OCI-LY1 (cell line): ENCODE results near the gene CFAP74.

Source experiments
- H2AFZ ChIP-seq: fragments of 200-600 bp; sonication (generic), shearing (Covaris generic); 2 replicates; pipeline ENCODE4 v1.6.0; 2014; ENCODE audit warnings: antibody characterized with exemption, mild to moderate bottlenecking, low read length
- H3F3A ChIP-seq: fragments of 200-600 bp; sonication (generic), shearing (Covaris generic); 2 replicates; pipeline ENCODE4 v1.6.0; 2014; ENCODE audit warnings: mild to moderate bottlenecking, antibody characterized with exemption, low read length, moderate library complexity; ENCODE audit not compliant: insufficient read depth
- H3K27ac ChIP-seq: fragments of 200-600 bp; sonication (generic); 2 replicates; pipeline ENCODE4 v1.5.1; 2014; ENCODE audit warnings: low read length, mixed run types, mild to moderate bottlenecking, low read depth; ENCODE audit not compliant: poor library complexity, severe bottlenecking
- H3K27me3 ChIP-seq: fragments of 200-600 bp; sonication (generic); 2 replicates; pipeline ENCODE4 v1.6.0; 2014; ENCODE audit warnings: antibody characterized with exemption, mild to moderate bottlenecking, low read length, moderate library complexity; ENCODE audit not compliant: insufficient read depth
- H3K36me3 ChIP-seq: fragments of 200-600 bp; sonication (generic); 2 replicates; pipeline ENCODE4 v1.6.1; 2014; ENCODE audit warnings: mild to moderate bottlenecking, antibody characterized with exemption, low read length, moderate library complexity, mixed read lengths; ENCODE audit not compliant: insufficient read depth
- H3K4me1 ChIP-seq: fragments of 200-600 bp; sonication (generic); 2 replicates; pipeline ENCODE4 v1.5.1; 2014; ENCODE audit warnings: mild to moderate bottlenecking, low read length, moderate library complexity; ENCODE audit not compliant: insufficient read depth, severe bottlenecking
- H3K4me2 ChIP-seq: fragments of 200-600 bp; sonication (generic), shearing (Covaris generic); 2 replicates; pipeline ENCODE4 v1.6.1; 2014; ENCODE audit warnings: low read length
- H3K4me3 ChIP-seq: fragments of 200-600 bp; sonication (generic); 2 replicates; pipeline ENCODE4 v1.5.1; 2014; ENCODE audit warnings: low read length, low read depth, mild to moderate bottlenecking, mixed read lengths; ENCODE audit not compliant: poor library complexity, severe bottlenecking
- H3K79me2 ChIP-seq: fragments of 200-600 bp; shearing (Covaris generic); 2 replicates; pipeline ENCODE4 v1.6.1; 2016; ENCODE audit warnings: mixed run types, low read length, mixed read lengths; ENCODE audit not compliant: insufficient read depth
- H3K9ac ChIP-seq: fragments of 200-600 bp; sonication (generic), shearing (Covaris generic); 2 replicates; pipeline ENCODE4 v1.6.1; 2014; ENCODE audit warnings: mild to moderate bottlenecking, low read length, mixed read lengths
- H3K9me2 ChIP-seq: fragments of 200-600 bp; sonication (generic), shearing (Covaris generic); 2 replicates; pipeline ENCODE4 v1.6.1; 2014; ENCODE audit warnings: low read depth, mild to moderate bottlenecking, low read length, mixed read lengths
- H3K9me3 ChIP-seq: fragments of 200-600 bp; shearing (Covaris generic); 2 replicates; pipeline ENCODE4 v1.6.1; 2014; ENCODE audit warnings: low read length, mixed read lengths
- H4K20me1 ChIP-seq: fragments of 200-600 bp; sonication (generic), shearing (Covaris generic); 2 replicates; pipeline ENCODE4 v1.6.0; 2016; ENCODE audit warnings: mild to moderate bottlenecking, low read length; ENCODE audit not compliant: insufficient read depth
- CTCF ChIP-seq: fragments of 200-600 bp; sonication (generic), shearing (Covaris generic); IDR thresholded peaks from 2 replicates; pipeline ENCODE4 v1.5.1; 2017; ENCODE audit warnings: mild to moderate bottlenecking, antibody characterized with exemption, low read length, moderate library complexity, mixed read lengths
- EZH2 ChIP-seq: fragments of 200-600 bp; sonication (generic), shearing (Covaris generic); IDR thresholded peaks from 2 replicates; pipeline ENCODE4 v1.8.0; 2017; ENCODE audit warnings: borderline replicate concordance, mixed run types, mild to moderate bottlenecking, antibody characterized with exemption, low read length, moderate library complexity, mixed read lengths

Gene CFAP74

DNA sequence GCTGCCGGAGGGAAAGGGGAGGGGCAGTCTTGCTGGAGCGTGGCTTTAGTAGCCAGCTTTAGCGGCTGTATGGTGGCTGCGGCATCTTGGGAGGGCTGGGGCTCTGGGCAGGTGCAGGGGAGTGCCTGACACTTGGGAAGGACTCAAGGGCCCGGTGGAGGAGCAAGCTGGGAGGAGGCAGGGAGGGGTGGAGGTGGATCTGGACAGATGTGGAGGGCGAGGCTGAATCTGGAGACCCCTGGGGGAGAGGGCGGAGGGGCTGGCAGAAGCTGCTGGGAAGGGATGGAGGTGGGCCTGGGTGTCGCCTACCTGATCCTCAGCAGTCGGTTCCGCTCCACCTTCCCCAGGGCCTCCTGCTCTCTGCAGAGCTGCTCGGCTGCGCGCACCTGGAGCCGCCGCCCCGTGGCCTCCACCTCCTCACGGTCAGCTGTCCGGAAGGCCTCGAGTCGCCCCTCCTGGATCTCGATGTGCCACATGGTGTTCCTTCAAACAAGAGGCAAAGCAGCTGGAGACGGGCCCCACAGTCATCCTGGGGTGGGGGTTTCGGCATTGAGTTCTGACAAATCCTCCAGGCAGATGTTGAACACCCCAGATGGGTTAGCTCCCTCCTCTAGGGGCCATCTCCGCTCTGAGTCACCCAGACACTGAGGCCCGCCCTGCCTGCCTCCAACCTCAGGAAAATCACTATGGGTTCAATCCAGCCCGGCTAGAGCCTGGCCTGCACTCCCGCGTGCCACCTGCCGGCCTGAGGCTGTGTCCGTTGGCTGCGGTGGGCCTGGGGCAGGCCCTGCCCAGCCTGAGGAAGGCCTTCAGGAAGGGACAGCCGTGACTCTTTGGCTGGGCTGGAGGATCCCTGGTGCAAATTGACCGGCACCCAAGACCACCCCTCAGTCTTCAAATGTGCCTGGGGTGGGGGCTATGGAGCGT is 29.6 kb downstream of the CFAP74 start:
- Histone ChIP-seq H3K36me3 (no peaks in the 10 kb centered on the region), H3K27ac (no peak overlapping the region), H3K27me3 (no peaks in the 10 kb centered on the region), H3K79me2 (no peaks in the 10 kb centered on the region), H3K4me3 (no peak overlapping the region), H2AFZ (no peak overlapping the region), H3K9ac (no peak overlapping the region), H3K4me2 (no peak overlapping the region), H4K20me1 (no peaks in the 10 kb centered on the region), H3K9me3 (no peaks in the 10 kb centered on the region), H3K4me1 (no peaks in the 10 kb centered on the region), H3K9me2 (no peaks in the 10 kb centered on the region), H3F3A (no peaks in the 10 kb centered on the region)
- TF ChIP-seq EZH2 (no peak), CTCF (no peak)

DNA sequence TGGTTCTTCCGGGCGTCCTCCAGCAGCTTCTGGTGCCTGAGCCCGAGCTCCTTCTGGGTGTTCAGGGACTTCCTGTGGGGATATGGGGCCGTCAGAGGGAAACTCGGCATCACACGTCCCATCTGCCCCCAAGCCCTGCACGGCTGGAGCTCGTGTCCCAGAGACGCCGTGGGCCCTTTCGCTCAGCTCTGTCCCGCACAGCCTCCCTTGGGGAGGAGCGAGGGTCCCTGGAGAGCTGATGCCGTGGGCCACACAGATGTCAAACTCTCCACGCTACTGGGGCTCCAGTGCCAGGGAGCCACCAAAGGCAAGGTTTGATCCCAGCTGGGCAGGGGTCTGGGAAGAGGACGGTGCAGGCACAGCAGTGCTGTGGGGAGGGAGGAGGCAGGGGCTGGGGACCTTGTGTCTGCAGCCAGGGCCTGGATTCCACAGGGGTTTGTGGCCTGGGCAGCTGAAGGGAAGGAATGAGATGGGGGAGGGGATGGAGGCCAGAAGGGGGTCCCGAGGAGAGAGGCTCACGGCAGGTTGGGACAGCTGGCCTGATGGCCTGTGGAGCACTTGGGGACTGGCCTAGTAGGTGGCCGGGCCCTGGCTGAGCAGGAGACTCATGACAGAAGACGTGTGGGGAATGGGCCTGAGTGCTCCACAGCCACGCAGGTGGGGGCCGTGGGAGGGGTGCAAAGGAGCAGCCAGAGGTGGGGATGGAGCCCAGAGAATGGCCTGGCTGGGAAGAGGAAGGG is 30.4 kb downstream of the CFAP74 start:
- no peaks in the 10 kb centered on the region for H3K36me3 ChIP-seq
- no peaks in the 10 kb centered on the region for H4K20me1 ChIP-seq
- H3K27me3 ChIP-seq, result no peaks in the 10 kb centered on the region
- H2AFZ ChIP-seq, result no peak overlapping the region
- no peaks in the 10 kb centered on the region for H3F3A ChIP-seq
- TF ChIP-seq CTCF (no peak), EZH2 (no peak)
- H3K79me2 ChIP-seq, result no peaks in the 10 kb centered on the region
- no peak overlapping the region for H3K27ac ChIP-seq
- H3K9me3 ChIP-seq, result no peaks in the 10 kb centered on the region
- H3K4me1 ChIP-seq, result no peaks in the 10 kb centered on the region
- no peak overlapping the region for H3K9ac ChIP-seq
- no peak overlapping the region for H3K4me3 ChIP-seq
- H3K9me2 ChIP-seq, result no peaks in the 10 kb centered on the region
- H3K4me2 ChIP-seq, result no peak overlapping the region

DNA sequence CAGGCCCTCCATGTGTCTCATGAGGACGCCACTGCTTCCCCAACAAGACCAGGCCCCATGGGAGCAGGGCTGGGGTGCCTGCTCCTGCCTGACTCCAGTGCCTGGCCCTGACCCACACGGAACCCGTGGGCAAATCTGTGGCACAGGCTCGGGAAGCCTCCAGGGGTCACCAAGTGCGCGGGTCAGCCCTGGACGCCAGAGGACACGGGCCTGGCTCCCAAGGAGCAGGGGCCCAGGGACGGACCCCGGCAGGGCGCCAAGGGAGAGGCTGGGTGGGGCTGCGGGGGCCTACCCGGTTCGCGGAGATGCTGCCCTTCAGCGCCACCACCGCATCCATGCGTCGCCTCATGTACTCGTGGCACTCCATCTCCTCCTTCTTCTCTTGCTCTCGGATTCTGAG is 31.9 kb downstream of the CFAP74 start:
- TF ChIP-seq CTCF (no peak), EZH2 (no peak)
- Histone ChIP-seq H3F3A (no peaks in the 10 kb centered on the region), H3K9ac (no peak overlapping the region), H3K27ac (no peak overlapping the region), H3K27me3 (no peaks in the 10 kb centered on the region), H3K9me3 (no peaks in the 10 kb centered on the region), H3K9me2 (no peaks in the 10 kb centered on the region), H3K4me3 (no peak overlapping the region), H3K4me1 (no peaks in the 10 kb centered on the region), H2AFZ (no peak overlapping the region), H3K79me2 (no peaks in the 10 kb centered on the region), H3K4me2 (no peak overlapping the region), H3K36me3 (no peaks in the 10 kb centered on the region), H4K20me1 (no peaks in the 10 kb centered on the region)
